Adrenal gland (tissue), 12 donors: ENCODE data around the gene EPSTI1. TPM values are rescaled to one million over a fixed set of nuclear protein-coding genes. Genes with fewer than 3 reads are reported as not detected.

Source experiments
- DNase-seq, 7 donors: peaks; one replicate each; pipeline ENCODE4 v3.0.0-alpha.2; 2019 to 2020
- H3K27ac ChIP-seq, 5 donors: fragments of 200-600 bp; sonication (generic) in 4 of 5; 1 replicate in 3 of 5; 2 replicates in 2 of 5; pipeline versions ENCODE4 v1.5.1 to v1.8.0; 2016 to 2020; ENCODE audit warnings: mild to moderate bottlenecking in 1 of 5
- H3K27me3 ChIP-seq: fragments of 200-600 bp; 2 replicates; pipeline ENCODE4 v1.8.0; 2021
- H3K36me3 ChIP-seq, 2 donors: fragments of 200-600 bp; replicated peaks in 1 of 2; 1 replicate in 1 of 2; 2 replicates in 1 of 2; pipeline versions ENCODE4 v1.5.1 to v1.8.0; 2018 to 2022
- H3K4me1 ChIP-seq, 2 donors: fragments of 200-600 bp; replicated peaks in 1 of 2; 1 replicate in 1 of 2; 2 replicates in 1 of 2; pipeline versions ENCODE4 v1.5.1 to v1.8.0; 2018 to 2021
- H3K4me3 ChIP-seq, 4 donors: fragments of 200-600 bp; sonication (generic) in 3 of 4; one replicate each; pipeline ENCODE4 v1.5.1; 2016 to 2018
- H3K9me3 ChIP-seq, 3 donors: fragments of 200-600 bp; sonication (generic) in 1 of 3; replicated peaks in 1 of 3; 1 replicate in 2 of 3; 2 replicates in 1 of 3; pipeline versions ENCODE4 v1.5.1 to v1.8.0; 2016 to 2021
- POLR2A ChIP-seq, 2 donors: fragments of 450-650 bp; IDR thresholded peaks; one replicate each; pipeline ENCODE4 v1.6.1; 2017; ENCODE audit warnings: antibody characterized with exemption in 2 of 2, mild to moderate bottlenecking in 2 of 2, moderate library complexity in 1 of 2
- WGBS, 4 donors: extraction: QIAGEN DNeasy Blood & Tissue Kit in 2 of 4; methylation state at CpG; one replicate each; pipeline versions ENCODE4 v1.1.5 to v1.1.7; 2013 to 2017; 5-methylcytosine and 5-hydroxymethylcytosine counted together
- intact Hi-C, 2 donors: fragments of 100-400 bp; cut with DNase I; formaldehyde crosslinking; loops; one replicate each; pipeline versions ENCODE4 v1.14.1 to v1.15.0; 2022 to 2023
- polyA plus RNA-seq, 3 donors: library from polyadenylated mRNA; stranded (reverse); fragments of 200-250 nt in 2 of 3; fragments of 350-450 nt in 1 of 3; fragmentation: Illumina TruSeq in 1 of 3; extraction: RNeasy Lipid Tissue Mini Kit (QIAGEN cat#74804) in 1 of 3; gene quantifications; one replicate each; pipeline ENCODE4 v1.2.3, GENCODE V29; 2013 to 2014
- total RNA-seq, 9 donors: library from RNA; depleted of rRNA in 4 of 9; stranded (reverse); fragments of >200 nt in 4 of 9; fragments of 120-200 nt in 1 of 9; fragmentation: NEBNext Ultra II Directional in 1 of 9; extraction: Animal tissue kit (Norgen Biotek cat#: 25700) in 1 of 9; gene quantifications; one replicate each; pipeline versions ENCODE4 v1.1.0 to v1.2.4, GENCODE V29; 2013 to 2023
- TF ChIP-seq, protein P1 (sequence below), 6 experiments: fragments of 450-650 bp in 4 of 6; fragments of 200-600 bp in 2 of 6; sonication (generic) in 1 of 6; IDR thresholded peaks; 1 replicate in 5 of 6; 2 replicates in 1 of 6; pipeline versions ENCODE4 v1.5.1 to v1.8.0; 2016 to 2021; ENCODE audit warnings: antibody characterized with exemption in 6 of 6, mild to moderate bottlenecking in 2 of 6, moderate library complexity in 1 of 6
- donor health status: healthy with polysubstance abuse.
- donor health status: Bipolar disorder and iron deficiency.
- donor health status: DM: yes; HTN: yes; CAD: no.
- donor health status: DM: no; HTN: no; CAD: no.
- donor health status: DM: no; HTN: no; CAD: no.
- donor health status: DM: yes; HTN: yes; CAD: no.

The EPSTI1 gene
- total and polyA plus RNA-seq, 12 donors: 6.8 to 36.3 (median 10.2) TPM

DNA sequence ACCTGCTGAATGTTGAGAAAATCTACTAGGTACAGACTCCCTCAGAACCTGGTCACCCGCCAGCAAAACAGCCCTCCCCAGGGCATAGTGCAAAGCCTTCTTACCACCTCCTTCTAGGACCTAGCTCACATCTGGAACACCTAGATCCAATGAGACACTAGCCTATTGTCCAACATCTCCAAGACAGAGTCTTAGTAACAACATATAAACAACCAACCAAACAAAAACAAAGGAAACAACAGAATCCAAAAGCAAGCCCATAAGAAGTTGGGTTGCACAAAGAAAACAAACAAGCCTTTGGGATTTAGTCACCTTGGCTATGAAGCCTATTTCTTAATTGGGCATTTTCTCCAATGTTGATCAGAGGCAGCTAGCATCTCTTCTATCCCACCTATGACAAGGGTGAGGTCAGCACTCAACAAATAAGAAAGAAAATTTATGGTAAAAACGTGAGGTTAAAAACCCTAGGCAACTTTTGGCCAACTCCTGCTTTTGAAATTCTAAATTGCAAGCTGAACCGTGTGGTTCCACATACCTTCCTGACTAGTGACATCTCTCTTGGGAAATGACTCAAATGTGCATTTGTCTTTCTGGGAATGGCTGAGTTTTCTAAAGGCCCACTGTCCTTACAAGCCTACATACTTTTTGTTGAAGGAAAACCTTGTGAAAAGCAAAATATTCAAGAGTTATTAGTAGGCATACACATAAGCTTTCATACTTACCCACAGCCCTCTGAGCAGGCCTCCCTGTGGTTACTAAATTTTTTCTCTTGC, 144.0 kb downstream of the EPSTI1 start:
- no peak overlapping the region for H3K27ac ChIP-seq
- WGBS, 4 donors: 43 to 58% (median 50%) methylated on average over 3 of the region's 3 CpGs
- no peaks in the 10 kb centered on the region for H3K27me3 ChIP-seq
- H3K4me1 ChIP-seq: no peaks in the 10 kb centered on the region
- H3K4me3 ChIP-seq: no peak overlapping the region
- H3K9me3 ChIP-seq: no peaks in the 10 kb centered on the region
- DNase-seq: no peak
- intact Hi-C loops: no loop called here
- H3K36me3 ChIP-seq: no peaks in the 10 kb centered on the region
- no peak for TF ChIP-seq POLR2A (IDR thresholded peaks at IDR 0.05)
- TF ChIP-seq, protein P1, sequence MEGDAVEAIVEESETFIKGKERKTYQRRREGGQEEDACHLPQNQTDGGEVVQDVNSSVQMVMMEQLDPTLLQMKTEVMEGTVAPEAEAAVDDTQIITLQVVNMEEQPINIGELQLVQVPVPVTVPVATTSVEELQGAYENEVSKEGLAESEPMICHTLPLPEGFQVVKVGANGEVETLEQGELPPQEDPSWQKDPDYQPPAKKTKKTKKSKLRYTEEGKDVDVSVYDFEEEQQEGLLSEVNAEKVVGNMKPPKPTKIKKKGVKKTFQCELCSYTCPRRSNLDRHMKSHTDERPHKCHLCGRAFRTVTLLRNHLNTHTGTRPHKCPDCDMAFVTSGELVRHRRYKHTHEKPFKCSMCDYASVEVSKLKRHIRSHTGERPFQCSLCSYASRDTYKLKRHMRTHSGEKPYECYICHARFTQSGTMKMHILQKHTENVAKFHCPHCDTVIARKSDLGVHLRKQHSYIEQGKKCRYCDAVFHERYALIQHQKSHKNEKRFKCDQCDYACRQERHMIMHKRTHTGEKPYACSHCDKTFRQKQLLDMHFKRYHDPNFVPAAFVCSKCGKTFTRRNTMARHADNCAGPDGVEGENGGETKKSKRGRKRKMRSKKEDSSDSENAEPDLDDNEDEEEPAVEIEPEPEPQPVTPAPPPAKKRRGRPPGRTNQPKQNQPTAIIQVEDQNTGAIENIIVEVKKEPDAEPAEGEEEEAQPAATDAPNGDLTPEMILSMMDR (IDR thresholded peaks at IDR 0.05): no peak

GRCh38 chr13:42836930-42837690, 154.9 kb downstream of the EPSTI1 start:
- intact Hi-C loops: no loop called here
- H3K4me1 ChIP-seq: no peaks in the 10 kb centered on the region
- 45 to 57% (median 51%) methylated on average over 10 of the region's 10 CpGs for WGBS, 4 donors
- TF ChIP-seq, protein P1 (IDR thresholded peaks at IDR 0.05): peak in 3 of 6 experiments; percentile 33 to 46 (median 42)
- TF ChIP-seq POLR2A (IDR thresholded peaks at IDR 0.05): no peak
- DNase-seq: peak in 6 of 7 donors; percentile 13 to 34 (median 20)
- no peak overlapping the region for H3K4me3 ChIP-seq
- no peaks in the 10 kb centered on the region for H3K36me3 ChIP-seq
- H3K27me3 ChIP-seq: no peaks in the 10 kb centered on the region
- H3K27ac ChIP-seq: no peak overlapping the region
- no peaks in the 10 kb centered on the region for H3K9me3 ChIP-seq

Other genes starting within 250 kb of the EPSTI1 start
- gene FAM216B, start 210.7 kb downstream of the EPSTI1 start, total RNA-seq: not detected
- not detected for gene FAM216B, start 210.7 kb downstream of the EPSTI1 start, polyA plus RNA-seq
- 10 to 100 TPM; 10.0 to 33.5 (median 17.4) TPM for gene DNAJC15, start 31.3 kb upstream of the EPSTI1 start, total RNA-seq
- 10 to 100 TPM; 13.5 to 23.1 (median 21.4) TPM for gene DNAJC15, start 31.3 kb upstream of the EPSTI1 start, polyA plus RNA-seq